ENCODE measurements around the gene NPHP1.
"Not testable (repeated sequence)": the region's sequence is repeated elsewhere in the genome, so short reads cannot be mapped to it uniquely, and the experiment has no call there.

DNA sequence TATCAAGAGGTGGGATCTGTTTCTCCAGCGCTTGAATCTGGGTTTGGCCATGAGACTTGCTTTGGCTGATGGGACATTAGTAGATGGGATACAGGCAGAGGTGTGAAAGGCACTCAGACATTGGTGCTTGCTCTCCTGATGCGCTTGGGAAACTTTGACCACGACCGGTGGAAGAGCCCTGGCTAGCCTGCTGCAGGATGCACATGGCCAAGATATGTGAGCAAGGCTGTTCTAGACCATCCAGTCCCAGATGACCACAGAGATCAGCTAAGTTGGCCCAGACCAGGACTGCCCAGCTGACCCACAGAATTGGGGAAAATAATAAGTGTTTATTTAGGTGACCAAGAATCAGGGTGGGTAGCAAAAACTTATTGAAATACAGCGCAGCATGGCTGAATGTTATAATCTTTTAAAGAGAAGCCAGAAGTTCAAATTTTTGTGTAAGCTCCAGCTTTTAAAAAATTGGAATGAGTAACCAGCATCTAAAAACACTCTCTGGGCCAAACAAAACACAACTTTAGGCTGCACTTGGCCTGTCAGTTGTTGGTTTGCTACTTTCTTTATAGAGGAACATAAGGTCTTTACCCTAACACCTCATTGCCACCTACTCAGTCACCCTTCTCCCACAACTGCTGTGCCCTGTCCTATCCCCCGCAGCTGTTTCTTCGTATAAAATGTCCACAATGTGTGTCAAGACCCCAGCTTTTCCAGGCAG is 43.4 kb upstream of the NPHP1 start:
- not testable (repeated sequence) for TF ChIP-seq EZH2 (IDR thresholded peaks at IDR 0.05; ENCODE audit: insufficient read depth, poor library complexity, severe bottlenecking); EZH2phosphoT487 (IDR thresholded peaks at IDR 0.05; ENCODE audit: insufficient read depth, low read depth)
